Endodermal cell (in vitro differentiated cells): ENCODE measurements around the gene MPPE1. TPM values are rescaled to one million over a fixed set of nuclear protein-coding genes. Genes with fewer than 3 reads are reported as not detected.
"Not testable (repeated sequence)": the region's sequence is repeated elsewhere in the genome, so short reads cannot be mapped to it uniquely, and the experiment has no call there.

Experiments
- DNase-seq: peaks from one replicate; pipeline ENCODE4 v3.0.0-alpha.2; 2017
- H3K27ac ChIP-seq: 2 replicates; pipeline ENCODE4 v1.5.1; 2013; ENCODE audit warnings: mild to moderate bottlenecking, low read depth, low read length, moderate library complexity
- H3K27me3 ChIP-seq: 2 replicates; pipeline ENCODE4 v1.6.1; 2013; ENCODE audit warnings: mild to moderate bottlenecking, low read length, moderate library complexity; ENCODE audit not compliant: insufficient read depth, control insufficient read depth, poor library complexity, severe bottlenecking
- H3K36me3 ChIP-seq: 2 replicates; pipeline ENCODE4 v1.7.0; 2013; ENCODE audit warnings: mild to moderate bottlenecking, low read length, moderate library complexity; ENCODE audit not compliant: control insufficient read depth, insufficient read depth
- H3K4me1 ChIP-seq: one replicate; pipeline ENCODE4 v1.7.0; 2013; ENCODE audit warnings: low read length; ENCODE audit not compliant: control insufficient read depth, insufficient read depth
- H3K4me3 ChIP-seq: 2 replicates; pipeline ENCODE4 v1.5.1; 2013; ENCODE audit warnings: mild to moderate bottlenecking, low read length, moderate library complexity
- H3K9ac ChIP-seq: 2 replicates; pipeline ENCODE4 v1.6.1; 2013; ENCODE audit warnings: mild to moderate bottlenecking, low read length, moderate library complexity; ENCODE audit not compliant: poor library complexity, severe bottlenecking; ENCODE audit errors: extremely low read depth
- H3K9me3 ChIP-seq: 2 replicates; pipeline ENCODE4 v1.6.1; 2013; ENCODE audit warnings: mild to moderate bottlenecking, low read length, moderate library complexity; ENCODE audit not compliant: control insufficient read depth
- H3K27ac Mint-ChIP-seq: 2 replicates; pipeline ENCODE4 v1.8.0; 2020; ENCODE audit warnings: mixed read lengths
- H3K27me3 Mint-ChIP-seq: 2 replicates; pipeline ENCODE4 v1.8.0; 2021; ENCODE audit warnings: mild to moderate bottlenecking, mixed read lengths; ENCODE audit not compliant: insufficient read depth
- H3K36me3 Mint-ChIP-seq: 2 replicates; pipeline ENCODE4 v1.8.0; 2020; ENCODE audit warnings: low read depth, mixed read lengths
- H3K4me1 Mint-ChIP-seq: 2 replicates; pipeline ENCODE4 v1.8.0; 2020; ENCODE audit warnings: mixed read lengths
- H3K4me3 Mint-ChIP-seq: 2 replicates; pipeline ENCODE4 v1.8.0; 2020; ENCODE audit warnings: mild to moderate bottlenecking, moderate library complexity, mixed read lengths
- H3K9me3 Mint-ChIP-seq: 2 replicates; pipeline ENCODE4 v1.8.0; 2020; ENCODE audit warnings: mild to moderate bottlenecking, mixed read lengths
- CTCF ChIP-seq: fragments of 200-600 bp; sonication (generic); conservative IDR thresholded peaks from 2 replicates; pipeline ENCODE4 v1.5.0; 2021; ENCODE audit warnings: antibody characterized with exemption, mild to moderate bottlenecking
- WGBS, 2 experiments: methylation state at CpG; one replicate each; pipeline versions ENCODE4 v1.1.5 to v1.1.7; 2013; ENCODE audit warnings: missing lambda C conversion rate in 2 of 2, mixed read lengths in 1 of 2; ENCODE audit not compliant: insufficient coverage in 1 of 2, insufficient read length in 1 of 2; 5-methylcytosine and 5-hydroxymethylcytosine counted together
- total RNA-seq, 2 donors: library from RNA; stranded (reverse); fragmentation: NEBNext Ultra II Directional in 1 of 2; extraction: Animal tissue kit (Norgen Biotek cat#: 25700) in 1 of 2; gene quantifications; 2 replicates in 1 of 2; 3 replicates in 1 of 2; pipeline ENCODE4 v1.2.1, GENCODE V29; 2021

Gene MPPE1
- total RNA-seq, 2 donors from 2014 or later = 27.3 to 33.5 TPM

DNA sequence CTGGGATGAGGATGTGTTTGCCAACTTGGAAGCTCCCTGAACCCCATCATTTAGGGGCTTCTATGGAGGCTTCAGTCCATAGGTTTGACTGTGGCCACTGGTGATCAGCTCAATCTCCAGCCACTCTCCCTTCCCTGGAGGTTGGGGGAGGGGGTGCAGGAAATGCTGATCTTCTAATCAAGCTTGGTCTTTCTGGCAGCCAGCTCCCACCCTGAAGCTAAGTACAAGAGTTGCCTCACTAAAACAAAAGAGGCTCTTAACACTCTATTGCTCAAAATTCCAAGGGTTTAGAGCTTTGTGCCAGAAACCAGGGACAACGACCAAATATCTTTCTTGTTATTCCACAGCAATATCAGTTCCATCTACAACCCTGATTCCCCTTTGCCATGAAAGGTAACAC lies 19.4 kb upstream of the MPPE1 start:
- 32 to 40% methylated on average over 1 of the region's 1 CpG for WGBS, 2 experiments
- Mint-ChIP-seq H3K27ac (no peak overlapping the region), H3K4me1 (peaks cover 10% of the 10 kb centered on the region), H3K36me3 (no peaks in the 10 kb centered on the region), H3K4me3 (no peak overlapping the region), H3K9me3 (peaks cover 8% of the 10 kb centered on the region), H3K27me3 (no peaks in the 10 kb centered on the region)
- no peaks in the 10 kb centered on the region for H3K4me1 ChIP-seq
- TF ChIP-seq CTCF = no peak
- no peak overlapping the region for H3K9ac ChIP-seq
- H3K27ac ChIP-seq = no peak overlapping the region
- H3K36me3 ChIP-seq = no peaks in the 10 kb centered on the region
- H3K4me3 ChIP-seq = no peak overlapping the region
- H3K27me3 ChIP-seq = no peaks in the 10 kb centered on the region
- H3K9me3 ChIP-seq = no peaks in the 10 kb centered on the region
- DNase-seq = no peak

GRCh38 chr18:11925800-11926481 lies 17.8 kb upstream of the MPPE1 start:
- no peak for TF ChIP-seq CTCF
- H3K9me3 Mint-ChIP-seq = peaks cover 8% of the 10 kb centered on the region
- Histone ChIP-seq H3K9ac (no peak overlapping the region), H3K4me1 (no peaks in the 10 kb centered on the region), H3K27ac (no peak overlapping the region), H3K4me3 (no peak overlapping the region), H3K9me3 (no peaks in the 10 kb centered on the region), H3K36me3 (no peaks in the 10 kb centered on the region), H3K27me3 (no peaks in the 10 kb centered on the region)
- H3K36me3 Mint-ChIP-seq = no peaks in the 10 kb centered on the region
- no peak overlapping the region for H3K27ac Mint-ChIP-seq
- WGBS, 2 experiments = 83 to 96% methylated on average over 5 to 12 of the region's 12 CpGs
- peaks cover 10% of the 10 kb centered on the region for H3K4me1 Mint-ChIP-seq
- DNase-seq = no peak
- H3K4me3 Mint-ChIP-seq = no peak overlapping the region
- no peaks in the 10 kb centered on the region for H3K27me3 Mint-ChIP-seq

- DNase-seq = no peak
- Mint-ChIP-seq H3K4me3 (no peak overlapping the region), H3K4me1 (peaks cover 10% of the 10 kb centered on the region), H3K9me3 (peaks cover 8% of the 10 kb centered on the region), H3K27me3 (no peaks in the 10 kb centered on the region), H3K27ac (no peak overlapping the region), H3K36me3 (no peaks in the 10 kb centered on the region)
- Histone ChIP-seq H3K27me3 (no peaks in the 10 kb centered on the region), H3K9me3 (no peaks in the 10 kb centered on the region), H3K4me3 (no peak overlapping the region), H3K4me1 (no peaks in the 10 kb centered on the region), H3K9ac (no peak overlapping the region), H3K27ac (no peak overlapping the region), H3K36me3 (no peaks in the 10 kb centered on the region)
- TF ChIP-seq CTCF = no peak
- WGBS, 2 experiments = 94% methylated on average over 3 of the region's 3 CpGs; no CpG with 5 or more reads in 1 of the 2 experiments
Measured at GRCh38 chr18:11923450-11923849, 15.3 kb upstream of the MPPE1 start.

DNA sequence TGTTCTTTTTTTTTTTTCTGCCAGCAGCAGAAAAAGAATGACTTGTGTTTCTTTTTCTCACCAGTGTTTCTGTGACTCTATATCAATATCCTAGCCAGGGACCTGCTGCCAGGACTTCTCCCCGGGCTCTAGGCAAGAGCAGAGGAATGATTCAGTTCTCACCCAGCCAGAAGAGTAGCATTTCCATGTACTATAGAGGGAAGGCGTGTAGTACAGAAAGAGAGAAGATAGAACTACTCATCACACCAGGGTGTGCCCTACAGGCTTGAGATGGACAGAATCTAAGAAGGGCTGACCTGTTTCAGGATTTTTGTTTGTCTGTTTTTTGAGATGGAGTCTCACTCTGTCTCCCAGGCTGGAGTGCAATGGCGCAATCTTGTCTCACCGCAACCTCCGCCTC lies 11.4 kb upstream of the MPPE1 start:
- not testable (repeated sequence) for H3K27ac Mint-ChIP-seq, H3K9me3 ChIP-seq, H3K27me3 Mint-ChIP-seq, H3K9me3 Mint-ChIP-seq, H3K27ac ChIP-seq, H3K9ac ChIP-seq, H3K27me3 ChIP-seq, H3K4me3 ChIP-seq, H3K4me1 Mint-ChIP-seq, H3K36me3 ChIP-seq, H3K36me3 Mint-ChIP-seq, DNase-seq, H3K4me3 Mint-ChIP-seq, H3K4me1 ChIP-seq
- WGBS, 2 experiments = 93 to 97% methylated on average over 3 to 4 of the region's 5 CpGs

- H3K9me3 Mint-ChIP-seq, H3K9ac ChIP-seq, H3K36me3 ChIP-seq, H3K4me1 ChIP-seq, H3K27ac ChIP-seq, DNase-seq, H3K27ac Mint-ChIP-seq, H3K27me3 ChIP-seq, H3K36me3 Mint-ChIP-seq, H3K27me3 Mint-ChIP-seq, H3K4me3 Mint-ChIP-seq, H3K4me3 ChIP-seq, H3K4me1 Mint-ChIP-seq, H3K9me3 ChIP-seq: not testable (repeated sequence)
- 45 to 59% methylated on average over 3 of the region's 4 CpGs for WGBS, 2 experiments
Measured at GRCh38 chr18:11916880-11917279, 8.8 kb upstream of the MPPE1 start.
